Mesodermal cell (in vitro differentiated cells): ENCODE data around the gene POLG2.

ENCODE experiments used
- H3K27ac ChIP-seq: 2 replicates; pipeline ENCODE4 v1.7.0; 2013; ENCODE audit warnings: mild to moderate bottlenecking, low read depth, low read length, moderate library complexity; ENCODE audit not compliant: severe bottlenecking
- H3K36me3 ChIP-seq: 2 replicates; pipeline ENCODE4 v1.7.1; 2013; ENCODE audit warnings: mild to moderate bottlenecking, low read length, moderate library complexity; ENCODE audit not compliant: control insufficient read depth, insufficient read depth
- H3K4me1 ChIP-seq: one replicate; pipeline ENCODE4 v1.7.1; 2013; ENCODE audit warnings: mild to moderate bottlenecking, low read length; ENCODE audit not compliant: insufficient read depth, control insufficient read depth, poor library complexity, severe bottlenecking
- H3K4me3 ChIP-seq: 2 replicates; pipeline ENCODE4 v1.7.0; 2013; ENCODE audit warnings: low read length, control low read depth, mild to moderate bottlenecking; ENCODE audit not compliant: insufficient read depth, poor library complexity, severe bottlenecking; ENCODE audit errors: extremely low read depth
- H3K9me3 ChIP-seq: 2 replicates; pipeline ENCODE4 v1.7.1; 2013; ENCODE audit warnings: mild to moderate bottlenecking, low read length, moderate library complexity; ENCODE audit not compliant: control insufficient read depth
- WGBS, 2 experiments: methylation state at CpG; one replicate each; pipeline ENCODE4 v1.1.5; 2013; ENCODE audit warnings: missing lambda C conversion rate in 2 of 2; ENCODE audit not compliant: insufficient coverage in 2 of 2; 5-methylcytosine and 5-hydroxymethylcytosine counted together

POLG2 gene

GRCh38 chr17:64459284-64459747, 37.5 kb downstream of the POLG2 start:
- Histone ChIP-seq H3K4me3 (no peak overlapping the region), H3K27ac (no peak overlapping the region), H3K4me1 (no peaks in the 10 kb centered on the region), H3K9me3 (no peaks in the 10 kb centered on the region), H3K36me3 (no peaks in the 10 kb centered on the region)
- 82 to 90% methylated on average over 4 to 6 of the region's 6 CpGs for WGBS, 2 experiments

DNA sequence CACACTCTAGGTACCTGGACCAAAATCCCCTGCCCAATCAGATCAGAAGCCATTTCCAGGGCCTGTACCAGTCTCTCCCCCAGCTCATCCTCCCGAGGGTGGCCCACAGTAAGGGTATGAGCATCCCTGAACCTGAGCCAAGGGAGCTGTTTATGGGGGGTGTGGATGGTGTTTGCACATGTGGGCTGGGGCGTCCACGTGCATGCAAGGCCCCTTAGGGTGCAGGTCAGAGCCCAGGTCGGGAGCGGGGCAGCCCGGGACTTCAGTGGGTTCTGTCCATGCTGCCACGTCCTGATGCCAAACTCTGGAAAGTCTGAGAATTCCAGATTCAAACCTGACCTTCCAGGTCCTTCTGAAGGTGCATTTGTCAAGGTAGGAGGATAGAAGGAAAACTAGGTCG, 38.1 kb downstream of the POLG2 start:
- H3K4me3 ChIP-seq = no peak overlapping the region
- no peaks in the 10 kb centered on the region for H3K4me1 ChIP-seq
- no peak overlapping the region for H3K27ac ChIP-seq
- H3K9me3 ChIP-seq = no peaks in the 10 kb centered on the region
- WGBS, 2 experiments = 94% methylated on average over 3 to 7 of the region's 8 CpGs
- no peaks in the 10 kb centered on the region for H3K36me3 ChIP-seq

- Histone ChIP-seq H3K4me1 (no peaks in the 10 kb centered on the region), H3K4me3 (no peak overlapping the region), H3K9me3 (no peaks in the 10 kb centered on the region), H3K36me3 (no peaks in the 10 kb centered on the region), H3K27ac (no peak overlapping the region)
- WGBS, 2 experiments = 92 to 100% methylated on average over 2 to 7 of the region's 7 CpGs
Observed at GRCh38 chr17:64457156-64457555, 39.7 kb downstream of the POLG2 start.

DNA sequence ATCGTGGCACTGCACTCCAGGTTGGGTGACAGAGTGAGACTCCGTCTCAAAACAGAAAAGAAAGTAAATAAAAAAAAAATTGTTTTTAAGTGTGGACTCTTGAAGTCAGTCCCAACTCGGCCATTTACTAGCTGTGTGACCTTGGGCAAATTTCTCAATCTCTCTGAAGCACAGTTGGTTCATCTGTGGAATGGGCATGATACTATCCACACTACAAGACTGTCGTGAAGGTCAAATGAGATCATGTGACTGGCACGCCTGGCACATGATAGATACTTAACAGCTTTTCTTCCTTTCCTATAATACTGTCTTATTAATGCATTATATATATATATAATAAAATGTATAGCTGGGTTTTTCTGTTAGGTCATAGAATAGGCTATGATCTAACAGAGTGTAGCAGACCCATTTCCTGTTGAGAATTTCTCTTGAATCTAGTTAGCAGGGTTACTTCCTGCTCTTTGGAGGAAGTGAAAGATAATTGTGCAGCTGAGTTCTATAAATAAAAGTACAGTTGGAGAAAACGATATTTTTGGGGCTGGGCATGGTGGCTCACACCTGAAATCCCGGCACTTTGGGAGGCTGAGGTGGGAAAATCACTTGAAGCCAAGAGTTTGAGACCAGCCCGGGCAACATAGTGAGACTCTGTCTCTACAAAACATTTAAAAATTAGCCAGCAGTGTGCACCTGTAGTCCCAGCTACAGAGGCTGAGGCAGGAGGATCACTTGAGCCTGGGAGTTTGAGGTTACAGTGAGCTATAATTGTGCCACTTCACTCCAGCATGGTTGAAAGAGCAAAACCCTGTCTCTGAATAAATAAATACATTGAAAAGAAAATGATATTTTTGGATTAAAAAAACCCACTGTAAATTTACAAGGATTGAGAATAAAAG, 40.6 kb downstream of the POLG2 start:
- WGBS, 2 experiments = 67 to 87% methylated on average over 2 to 5 of the region's 8 CpGs
- Histone ChIP-seq H3K9me3 (no peaks in the 10 kb centered on the region), H3K4me1 (no peaks in the 10 kb centered on the region), H3K27ac (no peak overlapping the region), H3K4me3 (no peak overlapping the region), H3K36me3 (no peaks in the 10 kb centered on the region)

GRCh38 chr17:64449545-64449944, 47.3 kb downstream of the POLG2 start:
- H3K36me3 ChIP-seq = no peaks in the 10 kb centered on the region
- 100% methylated on average over 1 of the region's 3 CpGs; no CpG with 5 or more reads in 1 of the 2 experiments for WGBS, 2 experiments
- no peak overlapping the region for H3K27ac ChIP-seq
- H3K9me3 ChIP-seq = no peaks in the 10 kb centered on the region
- H3K4me3 ChIP-seq = no peak overlapping the region
- H3K4me1 ChIP-seq = no peaks in the 10 kb centered on the region

- Histone ChIP-seq H3K9me3 (no peaks in the 10 kb centered on the region), H3K4me1 (no peaks in the 10 kb centered on the region), H3K36me3 (no peaks in the 10 kb centered on the region), H3K4me3 (no peak within 1 kb of the TSS), H3K27ac (no peak within 1 kb of the TSS)
- 75 to 89% methylated on average over 2 of the region's 10 CpGs for WGBS, 2 experiments
Observed at GRCh38 chr17:64448665-64449512, 48.0 kb downstream of the POLG2 start, which contains the start of gene MILR1. Gene MILR1, plus strand, starts transcription at chr17:64449115. Its CDS starts 54 bp downstream, at chr17:64449169.

GRCh38 chr17:64447526-64447925, 49.3 kb downstream of the POLG2 start:
- Histone ChIP-seq H3K9me3 (no peaks in the 10 kb centered on the region), H3K4me3 (no peak overlapping the region), H3K36me3 (no peaks in the 10 kb centered on the region), H3K27ac (no peak overlapping the region), H3K4me1 (no peaks in the 10 kb centered on the region)
- 100% methylated on average over 1 of the region's 1 CpG for WGBS, 2 experiments

- Histone ChIP-seq H3K4me3 (no peak overlapping the region), H3K36me3 (no peaks in the 10 kb centered on the region), H3K27ac (no peak overlapping the region), H3K4me1 (no peaks in the 10 kb centered on the region), H3K9me3 (peaks cover 13% of the 10 kb centered on the region)
- WGBS, 2 experiments = 80 to 88% methylated on average over 1 to 2 of the region's 6 CpGs
Observed at GRCh38 chr17:64443086-64443760, 53.6 kb downstream of the POLG2 start.

DNA sequence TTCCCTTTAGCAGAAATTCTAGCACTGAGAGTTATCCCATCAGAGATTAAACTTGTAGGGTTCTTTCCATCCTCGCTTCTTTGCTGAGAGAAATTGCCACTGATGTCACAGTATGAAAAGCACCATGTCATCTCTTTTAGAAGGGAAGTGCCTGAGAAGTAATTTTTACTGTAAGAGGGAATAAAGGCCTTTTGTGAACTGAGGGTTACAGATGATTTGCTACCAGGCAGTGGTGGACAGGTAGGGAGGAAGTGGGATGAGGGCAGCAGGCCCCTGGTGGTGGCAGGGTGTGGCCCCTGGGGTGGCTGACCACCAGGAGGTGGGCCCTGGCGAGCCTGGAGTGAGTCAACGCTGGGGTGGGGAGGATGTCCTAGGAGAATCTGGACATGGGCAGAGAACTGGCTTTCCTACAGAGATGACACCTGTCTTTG, 54.3 kb downstream of the POLG2 start:
- no peak overlapping the region for H3K4me3 ChIP-seq
- H3K4me1 ChIP-seq = no peaks in the 10 kb centered on the region
- WGBS, 2 experiments = 78 to 91% methylated on average over 3 of the region's 3 CpGs
- H3K27ac ChIP-seq = no peak overlapping the region
- no peaks in the 10 kb centered on the region for H3K36me3 ChIP-seq
- H3K9me3 ChIP-seq = peaks cover 20% of the 10 kb centered on the region

- Histone ChIP-seq H3K9me3 (peaks cover 26% of the 10 kb centered on the region), H3K36me3 (no peaks in the 10 kb centered on the region), H3K4me3 (no peak overlapping the region), H3K27ac (no peak overlapping the region), H3K4me1 (no peaks in the 10 kb centered on the region)
- 92 to 94% methylated on average over 8 to 9 of the region's 10 CpGs for WGBS, 2 experiments
Observed at GRCh38 chr17:64441772-64442540, 54.9 kb downstream of the POLG2 start.
